HG03469 (cell line): ENCODE measurements around the gene HSFX2.
"Not testable (repeated sequence)": the region's sequence is repeated elsewhere in the genome, so short reads cannot be mapped to it uniquely, and the experiment has no call there.

Source experiments
- ATAC-seq: cut with Tn5 transposase; IDR thresholded peaks from one replicate; pipeline ENCODE4 v1.9.1; 2021; ENCODE audit warnings: mild to moderate bottlenecking, moderate library complexity, moderate number of reproducible peaks; ENCODE audit not compliant: unreplicated experiment

Gene HSFX2

GRCh38 chrX:149590993-149591392 is 4.1 kb downstream of the HSFX2 start:
- ATAC-seq, result not testable (repeated sequence)

GRCh38 chrX:149587359-149587758 is 7.8 kb downstream of the HSFX2 start, which contains the start of gene MAGEA9B:
TSS of gene MAGEA9B (minus strand) at chrX:149587459. CDS start at chrX:149583179, 4,280 bp downstream.
- ATAC-seq, result not testable (repeated sequence)

- not testable (repeated sequence) for ATAC-seq
Observed at GRCh38 chrX:149585631-149586030, 9.5 kb downstream of the HSFX2 start.

DNA sequence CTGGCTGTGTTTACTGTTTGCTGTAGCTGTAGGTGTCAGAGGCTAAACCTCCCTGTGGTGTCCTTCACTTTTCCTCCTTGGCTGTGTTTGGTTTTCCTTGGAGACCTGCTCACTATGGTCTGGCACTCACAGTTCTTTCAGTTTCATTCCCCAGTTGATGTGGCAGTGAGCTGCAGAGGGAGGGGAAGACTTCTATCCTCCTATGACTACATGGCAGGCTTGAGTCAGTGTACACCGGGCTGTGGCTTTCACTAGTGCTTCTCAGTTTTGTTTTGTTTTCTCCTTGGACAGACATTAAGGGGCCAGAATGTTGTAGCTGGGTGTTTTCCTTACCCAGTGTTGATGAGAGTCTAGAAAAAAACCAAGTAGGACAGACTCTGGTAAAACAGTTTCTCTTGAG is 21.7 kb downstream of the HSFX2 start:
- peak; percentile 100 for ATAC-seq

DNA sequence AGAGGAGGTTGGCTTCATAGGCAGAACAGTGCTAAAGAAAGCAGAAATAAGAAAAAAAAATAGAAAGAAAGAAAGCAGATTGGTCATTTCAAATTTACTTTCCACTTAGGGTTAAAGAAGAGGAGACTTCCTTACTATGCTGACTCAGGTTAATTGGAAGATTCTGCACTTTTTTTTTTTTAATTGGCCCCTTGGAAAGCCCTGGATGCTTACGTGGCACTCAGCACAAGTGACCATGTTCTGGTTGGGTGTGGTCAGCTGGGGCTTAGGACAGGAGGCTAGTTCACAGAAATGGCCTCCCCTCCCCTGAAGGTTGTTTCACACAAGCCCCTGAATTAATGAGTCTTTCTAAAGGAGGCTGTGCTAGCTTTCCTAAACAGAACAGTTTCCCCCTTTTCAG is 22.4 kb downstream of the HSFX2 start:
- no peak for ATAC-seq

- no peak for ATAC-seq
Observed at GRCh38 chrX:149571770-149572169, 23.3 kb downstream of the HSFX2 start.

- no peak for ATAC-seq
Observed at GRCh38 chrX:149570668-149571067, 24.4 kb downstream of the HSFX2 start.

GRCh38 chrX:149569770-149570169 is 25.3 kb downstream of the HSFX2 start:
- ATAC-seq, result no peak

DNA sequence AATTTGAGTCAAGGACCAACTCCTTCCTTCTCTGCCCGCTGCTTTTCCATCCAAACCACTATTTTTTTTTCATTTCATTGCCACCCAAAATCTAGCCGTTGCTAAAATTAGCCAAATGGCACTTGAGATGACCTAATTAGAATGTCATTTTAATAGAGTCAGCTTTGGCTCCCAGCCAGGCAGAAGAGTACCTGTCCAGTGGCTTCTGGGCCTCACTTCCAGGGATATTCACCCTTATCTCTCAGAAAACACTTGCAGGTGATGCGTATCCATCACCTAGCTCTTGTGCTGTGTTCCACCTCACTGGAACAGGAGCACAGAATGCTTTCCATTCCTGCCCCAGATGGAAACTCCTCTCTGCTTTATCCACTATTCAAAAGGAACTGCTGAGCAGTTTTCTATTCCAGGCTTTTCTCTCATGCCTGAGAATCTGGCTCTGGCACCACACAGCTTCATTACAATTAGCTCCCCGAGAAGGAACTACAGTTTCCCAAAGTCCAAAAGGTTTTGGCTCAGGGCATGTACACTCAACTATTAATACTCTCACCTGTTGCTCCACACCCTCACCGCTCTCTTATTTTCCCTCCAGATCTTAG is 26.3 kb downstream of the HSFX2 start:
- ATAC-seq, result no peak

- ATAC-seq, result no peak
Observed at GRCh38 chrX:149567621-149568417, 27.3 kb downstream of the HSFX2 start.

DNA sequence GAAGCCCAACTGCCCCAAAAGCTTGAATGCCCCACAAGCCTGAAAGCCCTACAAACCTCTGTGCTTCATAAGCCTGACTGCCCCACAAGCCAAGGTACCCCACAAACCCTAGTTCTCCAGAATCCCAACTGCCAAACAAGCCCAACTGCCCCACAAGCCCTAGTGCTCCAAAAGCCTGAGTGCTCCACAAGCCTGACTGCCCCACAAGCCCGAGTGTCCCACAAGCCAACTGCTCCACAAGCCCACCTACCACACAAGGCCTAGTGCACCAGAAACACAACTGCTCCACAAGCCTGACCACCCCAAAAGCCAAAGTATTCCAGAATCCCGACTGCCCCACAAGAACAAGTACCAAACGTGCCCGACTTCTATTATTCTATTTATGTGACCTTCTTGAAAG is 31.8 kb downstream of the HSFX2 start:
- no peak for ATAC-seq

DNA sequence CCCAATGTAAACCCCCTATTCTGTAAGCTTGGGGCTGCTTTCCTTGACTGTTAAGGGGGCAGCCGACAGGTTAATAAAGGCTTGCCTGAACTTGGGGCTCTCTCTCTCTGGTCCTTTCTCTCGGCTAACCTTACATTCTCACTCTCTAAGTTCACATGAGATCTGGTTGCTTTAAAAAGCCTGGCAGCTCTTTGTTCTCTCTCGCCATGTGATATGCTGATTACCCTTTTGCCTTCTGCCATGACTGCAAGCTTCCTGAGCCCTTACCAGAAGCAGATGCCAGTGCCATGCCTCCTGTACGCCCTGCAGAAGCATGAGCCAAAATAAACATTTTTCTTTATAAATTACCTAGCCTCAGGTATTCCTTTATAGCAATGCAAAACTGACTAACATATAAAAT is 39.9 kb downstream of the HSFX2 start:
- ATAC-seq, result not testable (repeated sequence)

GRCh38 chrX:149551939-149552248 is 43.2 kb downstream of the HSFX2 start:
- ATAC-seq, result not testable (repeated sequence)

GRCh38 chrX:149551245-149551938 is 43.7 kb downstream of the HSFX2 start:
- ATAC-seq, result not testable (repeated sequence)

GRCh38 chrX:149550454-149550853 is 44.7 kb downstream of the HSFX2 start:
- not testable (repeated sequence) for ATAC-seq

GRCh38 chrX:149549701-149550100 is 45.4 kb downstream of the HSFX2 start, which contains the start of gene HSFX3:
TSS of gene HSFX3 (minus strand) at chrX:149549924. CDS start at chrX:149549852, 72 bp downstream.
- ATAC-seq, result not testable (repeated sequence)

DNA sequence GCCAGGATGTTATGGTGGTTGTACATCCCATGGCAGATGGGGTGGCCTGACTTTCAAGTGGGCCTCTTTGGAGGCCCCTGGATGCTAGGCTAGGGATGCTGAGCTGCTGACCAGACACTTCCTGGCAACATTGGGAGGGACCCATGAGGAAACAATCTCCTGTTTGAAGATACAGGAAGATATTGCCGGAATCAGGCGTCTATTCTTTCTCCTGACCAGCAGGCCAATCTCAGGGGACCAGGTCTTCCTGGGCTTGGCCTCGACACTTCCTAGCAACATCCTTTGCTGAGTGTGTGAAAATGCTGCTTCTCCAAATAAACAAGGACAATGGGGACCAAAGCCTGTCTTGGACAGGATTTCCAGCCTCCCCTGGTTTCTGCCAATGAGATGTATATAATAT is 47.3 kb downstream of the HSFX2 start:
- not testable (repeated sequence) for ATAC-seq

DNA sequence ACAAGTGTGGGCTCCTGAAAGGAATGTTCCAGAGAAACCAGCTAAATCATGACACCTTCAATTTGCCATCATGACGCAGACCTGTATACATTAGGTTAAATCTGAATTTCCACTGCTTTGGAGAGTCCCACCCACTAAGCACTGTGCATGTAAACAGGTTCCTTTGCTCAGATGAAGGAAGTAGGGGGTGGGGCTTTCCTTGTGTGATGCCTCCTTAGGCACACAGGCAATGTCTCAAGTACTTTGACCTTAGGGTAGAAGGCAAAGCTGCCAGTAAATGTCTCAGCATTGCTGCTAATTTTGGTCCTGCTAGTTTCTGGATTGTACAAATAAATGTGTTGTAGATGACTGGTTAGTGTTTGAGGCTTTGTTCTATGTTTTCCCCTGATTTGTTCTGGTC is 48.2 kb downstream of the HSFX2 start:
- ATAC-seq, result not testable (repeated sequence)

DNA sequence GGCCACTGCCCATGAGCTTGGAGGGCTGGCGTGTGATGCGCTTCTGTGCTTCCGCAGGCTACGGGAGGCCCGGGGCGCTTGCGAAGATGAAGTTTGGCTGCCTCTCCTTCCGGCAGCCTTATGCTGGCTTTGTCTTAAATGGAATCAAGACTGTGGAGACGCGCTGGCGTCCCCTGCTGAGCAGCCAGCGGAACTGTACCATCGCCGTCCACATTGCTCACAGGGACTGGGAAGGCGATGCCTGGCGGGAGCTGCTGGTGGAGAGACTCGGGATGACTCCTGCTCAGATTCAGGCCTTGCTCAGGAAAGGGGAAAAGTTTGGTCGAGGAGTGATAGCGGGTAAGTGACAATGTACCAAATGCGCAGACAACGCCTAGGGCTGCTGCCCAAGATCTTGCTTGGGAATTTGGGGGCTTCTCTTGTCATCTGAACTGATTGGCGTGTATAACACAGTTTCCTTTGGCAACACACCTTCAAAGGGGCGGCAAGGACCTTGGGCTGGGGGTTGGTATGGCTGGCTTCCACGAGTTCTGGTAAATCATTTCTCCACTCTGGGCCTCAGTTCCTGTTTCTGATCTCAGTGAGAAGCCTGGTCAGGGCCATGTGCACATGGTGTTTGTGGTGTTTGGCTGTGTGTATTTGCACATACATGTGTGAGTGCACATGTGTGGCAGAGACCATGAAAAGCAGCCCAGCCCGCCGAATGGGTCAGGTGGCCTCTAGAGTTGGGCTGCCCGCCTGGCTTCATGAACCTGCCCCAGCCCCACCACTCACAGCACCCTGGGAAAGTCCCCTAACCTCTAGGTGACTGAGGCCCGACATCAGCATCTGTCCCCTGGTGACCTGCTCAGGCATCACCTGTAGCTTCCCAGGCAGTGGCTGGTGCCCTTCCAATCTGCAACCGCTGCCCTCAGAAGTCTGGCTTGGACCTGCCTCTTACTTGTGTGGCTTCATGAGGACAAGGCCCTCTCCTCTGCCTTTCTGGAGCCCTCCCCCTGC is 49.3 kb downstream of the HSFX2 start:
- ATAC-seq, result not testable (repeated sequence)
